ENCODE measurements around the gene MTCL1.

DNA sequence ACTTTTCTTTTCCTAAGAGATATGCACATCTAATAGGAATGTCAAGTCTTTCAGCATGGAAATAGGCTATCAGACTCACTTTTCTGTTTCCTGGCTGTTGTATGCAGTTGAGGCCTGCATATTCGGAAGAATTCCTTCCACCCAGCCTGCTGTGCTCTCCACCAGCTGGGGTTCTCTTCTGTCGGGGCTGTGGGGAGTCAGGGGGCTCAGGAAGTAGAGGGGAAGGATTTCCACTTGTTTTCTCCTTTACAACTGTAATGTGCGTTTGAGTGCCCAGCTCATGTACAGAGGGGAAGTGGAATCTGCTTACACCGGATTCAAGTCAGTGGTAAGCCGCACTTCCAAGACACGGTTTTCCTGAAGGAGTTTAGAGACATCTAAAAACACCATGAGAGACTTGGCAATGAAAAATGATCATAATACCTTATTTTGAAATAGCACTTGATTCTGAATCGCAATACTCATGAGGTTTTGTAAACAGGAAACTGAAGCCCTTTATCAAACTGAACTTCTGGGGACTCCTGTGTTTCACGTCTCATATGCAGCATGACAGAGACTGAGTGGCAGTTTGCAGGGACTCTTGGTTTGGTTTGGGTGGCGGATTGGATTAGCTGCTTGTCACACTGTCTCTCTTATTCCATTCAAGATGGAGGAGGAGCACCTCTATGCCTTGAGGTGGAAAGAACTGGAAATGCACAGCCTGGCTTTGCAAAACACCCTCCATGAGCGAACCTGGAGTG is 90.4 kb downstream of the MTCL1 start:
- TF ChIP-seq, protein P1, sequence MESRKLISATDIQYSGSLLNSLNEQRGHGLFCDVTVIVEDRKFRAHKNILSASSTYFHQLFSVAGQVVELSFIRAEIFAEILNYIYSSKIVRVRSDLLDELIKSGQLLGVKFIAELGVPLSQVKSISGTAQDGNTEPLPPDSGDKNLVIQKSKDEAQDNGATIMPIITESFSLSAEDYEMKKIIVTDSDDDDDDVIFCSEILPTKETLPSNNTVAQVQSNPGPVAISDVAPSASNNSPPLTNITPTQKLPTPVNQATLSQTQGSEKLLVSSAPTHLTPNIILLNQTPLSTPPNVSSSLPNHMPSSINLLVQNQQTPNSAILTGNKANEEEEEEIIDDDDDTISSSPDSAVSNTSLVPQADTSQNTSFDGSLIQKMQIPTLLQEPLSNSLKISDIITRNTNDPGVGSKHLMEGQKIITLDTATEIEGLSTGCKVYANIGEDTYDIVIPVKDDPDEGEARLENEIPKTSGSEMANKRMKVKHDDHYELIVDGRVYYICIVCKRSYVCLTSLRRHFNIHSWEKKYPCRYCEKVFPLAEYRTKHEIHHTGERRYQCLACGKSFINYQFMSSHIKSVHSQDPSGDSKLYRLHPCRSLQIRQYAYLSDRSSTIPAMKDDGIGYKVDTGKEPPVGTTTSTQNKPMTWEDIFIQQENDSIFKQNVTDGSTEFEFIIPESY (IDR thresholded peaks at IDR 0.05; ENCODE audit: extremely low read depth, insufficient replicate concordance, low read length) = no peak
- TF ChIP-seq POLR2A (IDR thresholded peaks at IDR 0.05; ENCODE audit: borderline replicate concordance, extremely low read depth, insufficient read depth, insufficient read length) (no peak), POLR2AphosphoS5 (IDR thresholded peaks at IDR 0.05; ENCODE audit: low read depth, low read length) (no peak), EZH2 (IDR thresholded peaks at IDR 0.05) (no peak), YY1 (IDR thresholded peaks at IDR 0.05; ENCODE audit: extremely low read depth, insufficient replicate concordance, low read depth, low read length) (no peak), SP1 (IDR thresholded peaks at IDR 0.05; ENCODE audit: low read depth) (no peak), CEBPB (IDR thresholded peaks at IDR 0.05; ENCODE audit: low read depth) (no peak), ELF1 (IDR thresholded peaks at IDR 0.05; ENCODE audit: borderline replicate concordance, low read depth) (no peak), EZH2phosphoT487 (IDR thresholded peaks at IDR 0.05; ENCODE audit: borderline replicate concordance) (no peak)
- TF ChIP-seq, protein P2, sequence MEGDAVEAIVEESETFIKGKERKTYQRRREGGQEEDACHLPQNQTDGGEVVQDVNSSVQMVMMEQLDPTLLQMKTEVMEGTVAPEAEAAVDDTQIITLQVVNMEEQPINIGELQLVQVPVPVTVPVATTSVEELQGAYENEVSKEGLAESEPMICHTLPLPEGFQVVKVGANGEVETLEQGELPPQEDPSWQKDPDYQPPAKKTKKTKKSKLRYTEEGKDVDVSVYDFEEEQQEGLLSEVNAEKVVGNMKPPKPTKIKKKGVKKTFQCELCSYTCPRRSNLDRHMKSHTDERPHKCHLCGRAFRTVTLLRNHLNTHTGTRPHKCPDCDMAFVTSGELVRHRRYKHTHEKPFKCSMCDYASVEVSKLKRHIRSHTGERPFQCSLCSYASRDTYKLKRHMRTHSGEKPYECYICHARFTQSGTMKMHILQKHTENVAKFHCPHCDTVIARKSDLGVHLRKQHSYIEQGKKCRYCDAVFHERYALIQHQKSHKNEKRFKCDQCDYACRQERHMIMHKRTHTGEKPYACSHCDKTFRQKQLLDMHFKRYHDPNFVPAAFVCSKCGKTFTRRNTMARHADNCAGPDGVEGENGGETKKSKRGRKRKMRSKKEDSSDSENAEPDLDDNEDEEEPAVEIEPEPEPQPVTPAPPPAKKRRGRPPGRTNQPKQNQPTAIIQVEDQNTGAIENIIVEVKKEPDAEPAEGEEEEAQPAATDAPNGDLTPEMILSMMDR (IDR thresholded peaks at IDR 0.05 in 2 of 3, conservative IDR thresholded peaks at IDR 0.05 in 1 of 3; ENCODE audit: borderline replicate concordance in 1 of 3, insufficient read depth in 1 of 3, low read depth in 2 of 3, low read length in 2 of 3) = no peak
- TF ChIP-seq, protein P3, sequence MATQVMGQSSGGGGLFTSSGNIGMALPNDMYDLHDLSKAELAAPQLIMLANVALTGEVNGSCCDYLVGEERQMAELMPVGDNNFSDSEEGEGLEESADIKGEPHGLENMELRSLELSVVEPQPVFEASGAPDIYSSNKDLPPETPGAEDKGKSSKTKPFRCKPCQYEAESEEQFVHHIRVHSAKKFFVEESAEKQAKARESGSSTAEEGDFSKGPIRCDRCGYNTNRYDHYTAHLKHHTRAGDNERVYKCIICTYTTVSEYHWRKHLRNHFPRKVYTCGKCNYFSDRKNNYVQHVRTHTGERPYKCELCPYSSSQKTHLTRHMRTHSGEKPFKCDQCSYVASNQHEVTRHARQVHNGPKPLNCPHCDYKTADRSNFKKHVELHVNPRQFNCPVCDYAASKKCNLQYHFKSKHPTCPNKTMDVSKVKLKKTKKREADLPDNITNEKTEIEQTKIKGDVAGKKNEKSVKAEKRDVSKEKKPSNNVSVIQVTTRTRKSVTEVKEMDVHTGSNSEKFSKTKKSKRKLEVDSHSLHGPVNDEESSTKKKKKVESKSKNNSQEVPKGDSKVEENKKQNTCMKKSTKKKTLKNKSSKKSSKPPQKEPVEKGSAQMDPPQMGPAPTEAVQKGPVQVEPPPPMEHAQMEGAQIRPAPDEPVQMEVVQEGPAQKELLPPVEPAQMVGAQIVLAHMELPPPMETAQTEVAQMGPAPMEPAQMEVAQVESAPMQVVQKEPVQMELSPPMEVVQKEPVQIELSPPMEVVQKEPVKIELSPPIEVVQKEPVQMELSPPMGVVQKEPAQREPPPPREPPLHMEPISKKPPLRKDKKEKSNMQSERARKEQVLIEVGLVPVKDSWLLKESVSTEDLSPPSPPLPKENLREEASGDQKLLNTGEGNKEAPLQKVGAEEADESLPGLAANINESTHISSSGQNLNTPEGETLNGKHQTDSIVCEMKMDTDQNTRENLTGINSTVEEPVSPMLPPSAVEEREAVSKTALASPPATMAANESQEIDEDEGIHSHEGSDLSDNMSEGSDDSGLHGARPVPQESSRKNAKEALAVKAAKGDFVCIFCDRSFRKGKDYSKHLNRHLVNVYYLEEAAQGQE (IDR thresholded peaks at IDR 0.05; ENCODE audit: low read depth) = no peak
- TF ChIP-seq, protein P4, sequence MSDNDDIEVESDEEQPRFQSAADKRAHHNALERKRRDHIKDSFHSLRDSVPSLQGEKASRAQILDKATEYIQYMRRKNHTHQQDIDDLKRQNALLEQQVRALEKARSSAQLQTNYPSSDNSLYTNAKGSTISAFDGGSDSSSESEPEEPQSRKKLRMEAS (IDR thresholded peaks at IDR 0.05) = no peak

All from HCT116 (cell line).